Activated T-helper 2 cell treated with anti-CD3 and anti-CD28 coated beads, Interferon-gamma antibody, Interleukin-2, Interleukin-4, amounts not matched to agents 10 μg/mL and 5 μg/mL and 100 μg/mL, durations not matched to agents 14 hours and 24 hours and 36 hours (primary cell): Measurements from ENCODE around the gene ENAH. TPM values are rescaled to one million over a fixed set of nuclear protein-coding genes. Genes with fewer than 3 reads are reported as not detected.

Experiments used
- DNase-seq: peaks from one replicate; pipeline ENCODE4 v3.0.0; 2021; ENCODE audit warnings: low spot score
- H3K27ac Mint-ChIP-seq: one replicate; pipeline ENCODE4 v1.8.0; 2021; ENCODE audit warnings: mixed read lengths
- H3K27me3 Mint-ChIP-seq: one replicate; pipeline ENCODE4 v1.8.0; 2021; ENCODE audit warnings: low read depth, mixed read lengths
- H3K36me3 Mint-ChIP-seq: one replicate; pipeline ENCODE4 v1.8.0; 2021; ENCODE audit warnings: low read depth, mixed read lengths
- H3K4me1 Mint-ChIP-seq: one replicate; pipeline ENCODE4 v1.8.0; 2021; ENCODE audit warnings: low read depth, mixed read lengths
- H3K4me3 Mint-ChIP-seq: one replicate; pipeline ENCODE4 v1.8.0; 2021; ENCODE audit warnings: low read depth, mild to moderate bottlenecking, moderate library complexity, mixed read lengths
- H3K9me3 Mint-ChIP-seq: one replicate; pipeline ENCODE4 v1.8.0; 2021; ENCODE audit warnings: mixed read lengths
- intact Hi-C: fragments of 100-400 bp; cut with micrococcal nuclease; formaldehyde crosslinking; loops from one replicate; pipeline ENCODE4 v1.15.1; 2023
- total RNA-seq: library from RNA; stranded (reverse); gene quantifications from 2 replicates; pipeline ENCODE4 v1.2.3, GENCODE V29; 2022

The ENAH gene
- total RNA-seq, 1 donor from 2014 or later: 0.14 TPM

DNA sequence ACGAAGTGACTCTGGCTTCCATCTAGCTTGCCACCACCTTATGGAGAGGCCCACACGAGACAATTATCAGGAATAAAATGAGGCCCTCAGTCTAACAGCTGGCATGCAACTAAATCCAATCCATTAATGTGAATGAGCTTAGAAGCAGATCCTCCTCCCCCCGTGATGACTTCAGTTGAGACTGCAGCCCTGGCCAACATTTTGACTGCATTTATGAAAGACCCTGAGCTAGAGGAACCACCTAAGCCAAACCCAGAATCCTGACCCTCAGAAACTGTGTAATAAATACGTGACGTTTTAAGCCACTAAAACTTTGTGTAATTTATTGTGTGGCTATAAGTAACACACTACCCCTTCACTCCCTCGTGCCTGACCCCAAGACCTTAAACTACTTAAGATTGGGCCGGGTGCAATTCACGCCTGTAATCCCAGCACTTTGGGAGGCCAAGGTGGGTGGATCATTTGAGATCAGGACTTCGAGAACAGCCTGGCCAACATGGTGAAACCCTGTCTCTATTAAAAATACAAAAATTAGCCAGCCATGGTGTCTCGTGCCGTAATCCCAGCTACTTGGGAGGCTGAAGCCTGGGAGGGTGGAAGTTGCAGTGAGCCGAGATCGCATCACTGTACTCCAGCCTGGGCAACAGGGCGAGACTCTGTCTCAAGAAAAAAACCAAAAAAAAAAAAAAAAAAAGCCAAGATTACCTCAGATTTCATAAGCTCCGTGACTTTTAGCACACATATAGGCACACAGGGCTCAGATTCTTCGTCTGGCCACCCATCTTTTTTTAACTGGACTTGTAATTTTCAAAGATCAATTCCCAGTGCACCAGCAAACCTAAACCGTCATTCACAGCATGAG is 72.5 kb downstream of the ENAH start:
- intact Hi-C loops: no loop called here
- Mint-ChIP-seq H3K9me3 (no peaks in the 10 kb centered on the region), H3K27ac (no peak overlapping the region), H3K36me3 (no peaks in the 10 kb centered on the region), H3K27me3 (peaks cover 12% of the 10 kb centered on the region), H3K4me1 (no peaks in the 10 kb centered on the region), H3K4me3 (no peak overlapping the region)
- no peak for DNase-seq

DNA sequence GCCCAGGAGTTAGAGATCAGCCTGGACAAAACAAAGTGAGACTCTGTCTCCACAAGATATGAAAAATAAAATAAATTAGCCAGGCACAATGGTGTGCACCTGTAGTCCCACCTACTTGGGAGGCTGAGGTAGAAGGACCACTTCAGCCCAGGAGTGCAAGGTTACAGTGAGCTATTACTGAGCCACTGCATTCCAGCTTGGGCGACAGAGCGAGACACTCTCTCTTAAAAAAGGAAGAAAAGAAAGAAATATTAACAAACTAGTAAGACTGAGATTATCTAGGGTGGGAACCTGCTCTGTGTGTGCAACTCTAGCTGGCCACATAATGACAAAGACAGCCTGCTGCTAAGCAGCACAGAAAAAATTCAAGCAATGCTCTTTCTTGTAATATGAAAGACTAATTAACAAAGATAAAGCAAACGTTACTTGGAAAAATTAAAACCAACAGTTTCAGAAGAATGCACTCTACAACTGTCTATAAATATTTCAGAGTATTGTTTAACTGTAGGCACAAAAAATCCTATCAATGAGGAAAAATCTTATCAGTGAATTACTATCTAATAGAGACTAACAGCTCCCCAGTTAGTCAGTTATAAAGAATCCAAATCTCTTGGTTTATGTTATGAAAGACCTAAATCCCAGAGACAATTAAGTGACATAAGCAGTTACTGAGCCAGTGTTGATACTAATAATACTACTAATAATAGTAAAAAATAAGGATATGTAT is 74.5 kb downstream of the ENAH start:
- Mint-ChIP-seq H3K4me3 (no peak overlapping the region), H3K27ac (no peak overlapping the region), H3K36me3 (no peaks in the 10 kb centered on the region), H3K27me3 (peaks cover 11% of the 10 kb centered on the region), H3K9me3 (no peaks in the 10 kb centered on the region), H3K4me1 (no peaks in the 10 kb centered on the region)
- intact Hi-C loops: no loop called here
- no peak for DNase-seq

DNA sequence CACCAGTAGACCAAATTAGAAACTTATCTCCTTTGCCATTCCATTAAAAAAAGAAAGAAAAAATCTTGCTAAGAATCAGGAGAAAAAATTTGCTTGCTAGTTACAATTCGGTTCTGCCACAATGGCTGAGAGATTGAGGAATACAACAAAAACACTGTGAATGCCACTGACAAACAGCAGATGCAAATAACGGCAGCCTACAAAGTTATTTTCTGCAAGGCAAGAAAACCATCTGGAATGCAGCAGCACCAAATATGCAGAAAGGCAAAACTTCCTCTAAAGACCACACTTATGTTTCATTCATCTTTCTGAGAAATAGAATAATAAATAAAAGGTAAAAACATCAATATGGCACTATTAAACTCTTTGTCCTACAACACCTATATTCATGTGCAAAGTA is 75.7 kb downstream of the ENAH start:
- H3K4me3 Mint-ChIP-seq: no peak overlapping the region

DNA sequence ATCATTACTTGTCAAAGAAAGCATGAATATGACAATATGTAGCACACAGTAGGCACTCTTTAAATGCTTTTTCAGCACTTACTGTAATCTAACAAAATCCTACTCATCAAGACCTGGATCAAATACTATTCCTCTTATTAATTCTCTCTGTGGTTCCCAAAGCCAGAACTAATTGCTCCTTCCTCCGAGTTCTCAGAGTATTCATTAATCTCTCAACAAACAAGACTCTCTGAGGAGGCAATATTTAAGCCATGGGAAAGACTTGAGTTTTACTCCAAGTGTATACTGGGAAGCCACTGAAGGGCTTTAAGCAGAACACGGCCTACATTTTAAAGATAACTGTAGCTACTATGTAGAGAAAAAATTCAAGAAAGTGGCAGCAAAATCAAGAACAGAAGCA is 79.7 kb downstream of the ENAH start:
- intact Hi-C loops: no loop called here
- no peak overlapping the region for H3K27ac Mint-ChIP-seq
- no peak for DNase-seq
- H3K27me3 Mint-ChIP-seq: peaks cover 9% of the 10 kb centered on the region
- H3K4me1 Mint-ChIP-seq: no peaks in the 10 kb centered on the region
- H3K9me3 Mint-ChIP-seq: no peaks in the 10 kb centered on the region
- no peaks in the 10 kb centered on the region for H3K36me3 Mint-ChIP-seq
- no peak overlapping the region for H3K4me3 Mint-ChIP-seq

More for the DNA sequence above, 75.7 kb downstream of the ENAH start:
- Mint-ChIP-seq H3K9me3 (no peaks in the 10 kb centered on the region), H3K27me3 (peaks cover 10% of the 10 kb centered on the region), H3K36me3 (no peaks in the 10 kb centered on the region), H3K4me1 (no peaks in the 10 kb centered on the region), H3K27ac (no peak overlapping the region)
- no peak for DNase-seq
- intact Hi-C loops: no loop called here

DNA sequence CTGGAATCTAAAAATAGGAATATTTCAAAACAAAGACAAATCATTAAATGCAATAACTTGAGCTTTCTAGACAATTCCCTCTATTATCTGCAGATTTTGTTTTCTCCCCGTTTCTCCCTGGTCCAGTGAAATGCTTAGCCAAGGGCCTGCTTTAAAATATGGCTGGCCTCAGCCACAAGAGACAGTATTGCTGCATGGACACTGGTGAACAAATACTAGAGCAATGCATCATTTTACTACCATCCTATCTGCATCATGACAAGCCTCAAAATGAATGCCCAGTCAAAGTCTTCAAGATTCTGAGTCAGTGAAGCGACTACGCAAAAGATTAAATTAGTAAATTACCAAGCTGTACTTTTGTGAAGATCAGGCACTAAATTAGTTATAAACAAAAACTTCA is 80.5 kb downstream of the ENAH start:
- Mint-ChIP-seq H3K4me1 (no peaks in the 10 kb centered on the region), H3K27me3 (peaks cover 1% of the 10 kb centered on the region), H3K4me3 (no peak overlapping the region), H3K27ac (no peak overlapping the region), H3K9me3 (no peaks in the 10 kb centered on the region), H3K36me3 (no peaks in the 10 kb centered on the region)
- no peak for DNase-seq
- intact Hi-C loops: no loop called here

DNA sequence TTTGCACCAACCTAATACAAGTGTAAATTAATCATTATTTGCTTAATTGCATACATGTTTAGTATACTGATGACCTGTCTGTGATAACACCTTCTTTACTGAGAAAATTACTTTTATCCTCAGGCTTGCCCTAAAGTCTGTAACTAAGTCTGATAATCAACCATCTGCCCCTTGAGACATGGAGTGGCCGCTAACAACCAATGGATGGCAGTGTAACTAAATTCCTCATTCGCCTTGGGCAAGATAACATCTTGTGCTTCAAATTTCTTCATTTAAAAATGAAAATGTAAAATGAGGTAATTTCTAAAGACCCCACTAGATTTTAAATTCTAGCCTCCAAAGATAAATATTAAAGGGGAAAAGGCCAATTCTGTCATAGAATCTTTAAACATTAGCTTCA is 85.1 kb downstream of the ENAH start:
- H3K27me3 Mint-ChIP-seq: peaks cover 3% of the 10 kb centered on the region
- H3K27ac Mint-ChIP-seq: no peak overlapping the region
- DNase-seq: no peak
- no peak overlapping the region for H3K4me3 Mint-ChIP-seq
- no peaks in the 10 kb centered on the region for H3K4me1 Mint-ChIP-seq
- no peaks in the 10 kb centered on the region for H3K9me3 Mint-ChIP-seq
- intact Hi-C loops: no loop called here
- no peaks in the 10 kb centered on the region for H3K36me3 Mint-ChIP-seq

DNA sequence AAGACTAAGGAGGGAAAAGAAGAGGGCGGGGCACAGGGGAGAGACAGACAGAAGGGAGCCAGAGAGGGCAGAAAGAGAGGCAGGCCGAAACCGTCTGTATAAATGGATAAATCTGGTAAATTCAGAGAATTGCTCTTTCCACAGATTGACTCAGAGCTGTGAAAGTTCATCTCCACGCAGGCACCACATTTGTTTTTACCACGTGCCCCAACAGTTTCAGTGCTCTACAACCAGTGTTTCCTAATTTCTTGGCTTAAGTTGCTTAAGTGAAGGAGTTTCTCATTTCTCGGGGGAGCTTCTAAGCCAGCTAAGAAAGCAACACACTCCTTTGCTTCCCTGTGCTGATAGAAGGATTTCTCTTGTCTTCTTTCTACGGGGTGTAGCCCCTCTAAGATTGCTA is 87.1 kb downstream of the ENAH start:
- DNase-seq: no peak
- no peaks in the 10 kb centered on the region for H3K4me1 Mint-ChIP-seq
- H3K27ac Mint-ChIP-seq: no peak overlapping the region
- no peak overlapping the region for H3K4me3 Mint-ChIP-seq
- H3K36me3 Mint-ChIP-seq: no peaks in the 10 kb centered on the region
- peaks cover 3% of the 10 kb centered on the region for H3K27me3 Mint-ChIP-seq
- intact Hi-C loops: no loop called here
- no peaks in the 10 kb centered on the region for H3K9me3 Mint-ChIP-seq

DNA sequence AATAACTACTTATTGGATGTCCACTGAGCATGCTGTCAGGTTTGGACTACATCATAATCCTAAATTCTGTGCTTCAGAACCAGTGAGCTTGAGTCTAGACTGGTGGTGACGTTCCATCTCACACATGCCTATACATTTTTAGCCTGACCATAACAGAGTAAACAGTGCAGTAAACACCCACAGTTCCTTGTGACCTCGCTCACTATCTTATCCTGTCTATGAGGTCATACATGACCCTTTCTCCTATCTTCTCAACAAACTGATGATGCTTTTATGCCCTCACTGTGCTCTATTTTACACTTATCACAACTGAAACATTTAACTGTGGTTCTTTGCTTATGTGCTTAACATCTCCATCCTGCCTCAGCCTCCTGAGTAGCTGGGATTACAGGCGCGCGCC is 91.2 kb downstream of the ENAH start:
- Mint-ChIP-seq H3K27ac (no peak overlapping the region), H3K36me3 (no peaks in the 10 kb centered on the region), H3K27me3 (peaks cover 6% of the 10 kb centered on the region), H3K9me3 (peaks cover 2% of the 10 kb centered on the region), H3K4me3 (no peak overlapping the region), H3K4me1 (no peaks in the 10 kb centered on the region)
- intact Hi-C loops: no loop called here
- DNase-seq: no peak

DNA sequence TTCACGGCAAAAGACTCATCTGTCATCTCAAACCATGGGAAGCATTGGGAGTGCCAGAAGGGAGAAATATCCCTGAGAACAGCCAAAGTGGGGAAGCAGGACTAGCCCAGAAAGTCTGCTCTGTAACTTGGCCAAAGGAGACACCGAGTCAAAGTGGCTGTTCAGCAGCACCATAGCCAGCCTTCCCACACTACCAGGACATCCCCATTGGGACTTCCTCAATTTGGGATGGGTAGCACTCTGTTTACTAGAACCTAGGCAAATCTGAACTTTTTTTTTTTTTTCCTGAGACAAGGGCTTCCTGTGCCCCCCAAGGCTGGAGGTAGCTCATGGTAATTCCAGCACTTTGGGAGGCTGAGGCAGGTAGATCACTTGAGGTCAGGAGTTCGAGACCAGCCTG is 93.0 kb downstream of the ENAH start:
- Mint-ChIP-seq H3K4me1 (no peaks in the 10 kb centered on the region), H3K27ac (no peak overlapping the region), H3K4me3 (no peak overlapping the region), H3K36me3 (no peaks in the 10 kb centered on the region), H3K27me3 (peaks cover 8% of the 10 kb centered on the region), H3K9me3 (peaks cover 5% of the 10 kb centered on the region)
- intact Hi-C loops: no loop called here
- DNase-seq: no peak

DNA sequence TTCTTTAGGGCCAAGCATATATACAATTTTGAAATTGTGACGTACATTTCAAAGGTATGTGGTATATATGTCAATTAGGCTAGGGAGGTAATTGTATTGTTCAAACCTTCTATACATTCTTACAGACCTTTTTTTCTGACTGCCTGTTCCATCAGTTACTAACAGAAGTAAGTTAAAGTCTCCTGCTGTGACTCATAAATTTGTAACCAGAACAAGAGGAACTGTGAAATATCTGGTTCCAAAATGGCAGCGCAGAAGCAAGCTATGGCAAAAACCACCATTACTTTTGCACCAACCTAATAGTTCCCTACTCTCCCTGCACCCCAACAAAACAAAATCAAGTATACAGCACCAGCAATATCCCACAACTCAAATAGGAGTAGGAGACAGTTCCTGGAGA is 93.6 kb downstream of the ENAH start:
- Mint-ChIP-seq H3K36me3 (no peaks in the 10 kb centered on the region), H3K4me3 (no peak overlapping the region), H3K27ac (no peak overlapping the region), H3K27me3 (peaks cover 8% of the 10 kb centered on the region), H3K9me3 (peaks cover 5% of the 10 kb centered on the region), H3K4me1 (no peaks in the 10 kb centered on the region)
- no peak for DNase-seq
- intact Hi-C loops: no loop called here

DNA sequence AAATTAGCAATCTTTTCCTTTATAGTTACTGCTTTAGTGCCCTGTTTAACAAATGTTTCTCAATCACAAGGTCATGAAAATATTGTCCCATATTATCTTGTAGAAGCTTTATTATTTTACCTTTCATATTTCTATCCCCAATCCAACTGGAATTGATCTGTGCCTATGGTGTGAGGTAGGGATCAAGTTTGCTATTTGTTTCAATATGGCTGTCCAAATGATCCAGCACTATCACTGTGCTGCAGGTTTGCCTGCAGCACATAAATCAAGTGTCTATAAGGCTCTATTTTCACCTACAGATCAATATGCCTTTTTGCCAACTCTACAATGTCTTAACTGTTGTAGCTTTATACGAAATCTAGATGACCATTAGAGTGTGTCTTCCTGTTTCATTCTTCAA is 96.2 kb downstream of the ENAH start:
- intact Hi-C loops: no loop called here
- no peak overlapping the region for H3K4me3 Mint-ChIP-seq
- no peaks in the 10 kb centered on the region for H3K4me1 Mint-ChIP-seq
- H3K27me3 Mint-ChIP-seq: peaks cover 10% of the 10 kb centered on the region
- H3K27ac Mint-ChIP-seq: no peak overlapping the region
- H3K36me3 Mint-ChIP-seq: no peaks in the 10 kb centered on the region
- H3K9me3 Mint-ChIP-seq: peaks cover 5% of the 10 kb centered on the region
- no peak for DNase-seq

DNA sequence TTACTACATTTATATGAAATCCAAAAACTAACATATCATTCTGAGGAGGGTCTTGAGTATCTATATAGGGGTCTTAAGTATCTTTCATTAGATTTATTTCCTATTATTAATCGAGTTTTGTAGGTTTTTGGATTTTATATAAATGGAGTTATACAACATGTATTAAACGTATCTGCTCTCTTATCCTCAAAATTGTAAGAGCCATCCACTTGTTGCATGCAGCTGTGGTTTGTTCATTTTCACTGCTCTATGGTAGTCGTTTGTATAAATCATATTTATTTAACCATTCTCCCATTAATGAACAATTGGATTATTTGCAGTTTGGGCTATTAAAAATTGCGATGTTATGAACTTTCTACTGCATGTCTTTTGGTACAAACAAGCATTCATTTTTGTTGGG is 97.1 kb downstream of the ENAH start:
- peaks cover 11% of the 10 kb centered on the region for H3K27me3 Mint-ChIP-seq
- no peak overlapping the region for H3K27ac Mint-ChIP-seq
- H3K4me1 Mint-ChIP-seq: no peaks in the 10 kb centered on the region
- DNase-seq: no peak
- intact Hi-C loops: no loop called here
- peaks cover 5% of the 10 kb centered on the region for H3K9me3 Mint-ChIP-seq
- no peak overlapping the region for H3K4me3 Mint-ChIP-seq
- no peaks in the 10 kb centered on the region for H3K36me3 Mint-ChIP-seq

DNA sequence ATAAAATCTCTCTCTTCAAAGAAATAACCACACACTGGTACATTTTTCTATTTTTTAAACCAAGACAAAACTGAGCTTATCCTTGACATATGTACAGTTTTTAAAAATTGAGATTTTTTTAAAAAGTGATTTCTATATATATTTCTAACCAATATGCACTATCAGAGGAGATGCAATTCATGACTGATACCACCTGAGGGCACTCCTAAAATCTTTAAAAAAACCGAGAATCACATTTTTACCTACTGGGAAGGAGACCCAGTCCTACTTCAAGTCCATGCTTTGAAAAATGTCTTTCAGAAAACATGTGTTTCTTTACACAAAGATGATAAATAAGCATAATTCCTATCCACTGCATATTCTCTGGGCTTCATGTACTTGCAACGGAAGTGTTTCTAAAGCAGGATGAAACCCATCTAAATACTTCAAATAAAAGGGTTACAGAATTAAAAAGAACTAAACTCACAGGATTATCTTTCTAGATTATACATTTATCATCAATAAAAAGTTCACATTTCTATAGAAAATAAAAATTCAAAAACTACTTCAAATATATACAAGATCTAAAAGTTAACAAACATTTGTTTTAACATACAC is 98.6 kb downstream of the ENAH start:
- no peak for DNase-seq
- no peaks in the 10 kb centered on the region for H3K36me3 Mint-ChIP-seq
- no peaks in the 10 kb centered on the region for H3K4me1 Mint-ChIP-seq
- peaks cover 5% of the 10 kb centered on the region for H3K9me3 Mint-ChIP-seq
- no peak overlapping the region for H3K27ac Mint-ChIP-seq
- H3K4me3 Mint-ChIP-seq: no peak overlapping the region
- intact Hi-C loops: loop anchor here (5.0 kb wide), 2 partner anchors 77 to 418 kb away; no protein-coding TSS in a partner anchor
- H3K27me3 Mint-ChIP-seq: peaks cover 7% of the 10 kb centered on the region
